Measurements from ENCODE around the gene SEMA3C.
A peak's percentile ranks its signal among the peaks of the same experiment; 100 is the strongest.

Gene SEMA3C

DNA sequence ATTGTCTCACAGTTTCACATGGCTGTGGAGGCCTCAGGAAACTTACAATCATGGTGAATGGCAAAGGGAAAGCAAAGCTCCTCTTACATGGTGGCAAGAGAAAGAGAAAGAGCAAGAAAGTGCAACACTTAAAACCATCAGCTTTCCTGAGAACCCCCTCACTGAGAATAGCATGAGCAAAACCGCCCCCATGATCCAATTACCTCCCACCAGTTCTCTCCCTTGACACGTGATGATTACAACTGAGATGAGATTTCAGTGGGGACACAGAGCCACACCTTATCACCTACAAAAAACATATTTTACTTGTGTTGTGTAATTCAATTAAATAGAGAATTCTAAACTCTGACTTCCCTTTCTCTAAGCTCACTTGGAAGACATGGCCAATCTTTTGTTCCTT lies 80.2 kb downstream of the SEMA3C start:
- DNase-seq (ENCODE audit: low read depth in 2 of 2) = no peak
- TF ChIP-seq CTCF (IDR thresholded peaks at IDR 0.05; ENCODE audit: low read depth, low read length) = no peak

DNA sequence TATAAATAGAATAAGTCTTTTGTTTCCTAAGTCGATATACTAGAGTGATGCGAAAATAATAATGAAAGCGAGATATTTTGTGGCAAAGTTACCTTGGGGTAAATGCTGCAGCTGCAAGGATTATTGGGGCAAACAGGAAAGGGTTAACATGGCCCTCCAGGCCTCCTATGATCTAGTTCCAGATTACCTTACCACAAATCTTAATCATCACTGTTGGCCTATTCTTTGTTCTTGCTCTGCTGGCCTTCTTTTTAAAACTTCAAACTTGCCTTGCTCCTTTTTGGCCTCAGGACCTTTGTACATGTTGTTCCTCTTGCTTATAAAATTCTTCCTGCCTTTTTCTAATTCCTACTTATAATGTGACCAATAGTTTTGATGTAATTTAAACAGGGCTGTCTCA lies 81.5 kb downstream of the SEMA3C start:
- H3K4me3 ChIP-seq (replicated peaks in 1 of 2; ENCODE audit: low read depth in 2 of 2, low read length in 2 of 2) = no peak overlapping the region
- no peak for DNase-seq (ENCODE audit: low read depth in 2 of 2)
- TF ChIP-seq CTCF (IDR thresholded peaks at IDR 0.05; ENCODE audit: low read depth, low read length) = no peak

More for the DNA sequence above, 80.2 kb downstream of the SEMA3C start:
- H3K4me3 ChIP-seq (replicated peaks in 1 of 2; ENCODE audit: low read depth in 2 of 2, low read length in 2 of 2) = no peak overlapping the region

DNA sequence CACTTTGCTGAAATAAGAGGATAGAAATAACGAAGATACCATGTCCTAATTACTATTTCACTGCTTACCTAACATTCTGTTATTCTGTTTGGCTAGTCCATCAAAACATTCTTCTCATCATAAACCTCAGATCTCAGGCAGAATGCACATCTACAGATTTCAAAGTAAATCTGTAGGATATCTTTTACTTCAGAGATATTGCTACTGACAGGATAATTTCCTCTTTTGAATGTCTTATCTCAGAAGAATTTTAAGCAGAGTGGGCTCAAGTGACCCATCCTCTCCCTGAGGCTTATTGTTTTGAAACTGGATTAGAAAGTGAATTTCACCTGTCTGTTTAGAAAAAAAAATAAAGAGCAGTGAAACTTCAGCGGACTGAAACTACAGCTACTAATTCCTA lies 83.6 kb downstream of the SEMA3C start:
- TF ChIP-seq CTCF (IDR thresholded peaks at IDR 0.05; ENCODE audit: low read depth, low read length) = no peak
- no peak overlapping the region for H3K4me3 ChIP-seq (replicated peaks in 1 of 2; ENCODE audit: low read depth in 2 of 2, low read length in 2 of 2)
- no peak for DNase-seq (ENCODE audit: low read depth in 2 of 2)

- no peak for TF ChIP-seq CTCF (IDR thresholded peaks at IDR 0.05; ENCODE audit: low read depth, low read length)
- peak in 1 of 2 donors; percentile 76 for DNase-seq (ENCODE audit: low read depth in 2 of 2)
These were observed 85.3 kb downstream of the SEMA3C start for GRCh38 chr7:80833289-80834268.

GRCh38 chr7:80832006-80832405 lies 86.8 kb downstream of the SEMA3C start:
- H3K4me3 ChIP-seq (replicated peaks in 1 of 2; ENCODE audit: low read depth in 2 of 2, low read length in 2 of 2) = no peak overlapping the region
- peak in 1 of 2 donors; percentile 67 for DNase-seq (ENCODE audit: low read depth in 2 of 2)
- no peak for TF ChIP-seq CTCF (IDR thresholded peaks at IDR 0.05; ENCODE audit: low read depth, low read length)

More at GRCh38 chr7:80833289-80834268, 85.3 kb downstream of the SEMA3C start:
- no peak overlapping the region for H3K4me3 ChIP-seq (replicated peaks in 1 of 2; ENCODE audit: low read depth in 2 of 2, low read length in 2 of 2)

DNA sequence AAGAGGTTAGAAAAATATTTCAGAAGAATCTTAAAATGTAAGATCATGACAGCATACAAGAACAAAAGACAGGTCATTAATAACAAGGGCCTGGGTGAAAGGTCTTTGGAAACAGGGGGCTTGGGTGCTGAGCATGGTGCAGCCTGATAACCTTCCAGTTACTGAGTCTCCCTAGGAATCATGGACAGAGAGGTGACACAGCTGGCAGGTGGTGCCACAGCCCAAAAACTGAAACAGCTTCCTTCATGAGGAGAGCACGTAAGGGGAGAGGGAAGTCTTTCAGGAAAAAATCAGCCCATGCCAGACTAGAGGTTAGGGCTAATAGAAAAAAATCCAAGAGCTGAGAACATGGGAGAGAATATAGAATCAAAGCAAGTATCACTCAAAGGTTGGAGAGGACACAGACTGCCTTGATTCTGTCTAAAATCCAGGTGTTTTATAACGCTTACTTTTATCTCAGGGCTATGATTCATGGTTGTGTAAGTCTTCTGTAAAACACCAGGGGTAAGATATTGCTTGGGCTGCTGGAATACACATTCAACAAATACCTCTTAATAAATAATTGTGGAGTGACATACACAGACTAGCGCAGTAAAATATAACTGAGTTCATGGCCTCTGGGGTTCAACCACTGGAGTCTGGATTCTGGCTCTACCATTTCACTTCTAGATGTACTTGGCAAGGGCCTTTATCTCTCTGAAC lies 88.1 kb downstream of the SEMA3C start:
- H3K4me3 ChIP-seq (replicated peaks in 1 of 2; ENCODE audit: low read depth in 2 of 2, low read length in 2 of 2) = no peak overlapping the region
- TF ChIP-seq CTCF (IDR thresholded peaks at IDR 0.05; ENCODE audit: low read depth, low read length) = no peak
- DNase-seq (ENCODE audit: low read depth in 2 of 2) = peak; percentile 37 to 55
